Activated CD4-positive, alpha-beta T cell treated with anti-CD3 and anti-CD28 coated beads for 4 hours (primary cell): ENCODE results near the gene TBC1D3D.
"Not testable (repeated sequence)": the region's sequence is repeated elsewhere in the genome, so short reads cannot be mapped to it uniquely, and the experiment has no call there.

Experiments
- DNase-seq, 2 donors: peaks; one replicate each; pipeline ENCODE4 v3.0.0-alpha.2; 2020

The TBC1D3D gene

DNA sequence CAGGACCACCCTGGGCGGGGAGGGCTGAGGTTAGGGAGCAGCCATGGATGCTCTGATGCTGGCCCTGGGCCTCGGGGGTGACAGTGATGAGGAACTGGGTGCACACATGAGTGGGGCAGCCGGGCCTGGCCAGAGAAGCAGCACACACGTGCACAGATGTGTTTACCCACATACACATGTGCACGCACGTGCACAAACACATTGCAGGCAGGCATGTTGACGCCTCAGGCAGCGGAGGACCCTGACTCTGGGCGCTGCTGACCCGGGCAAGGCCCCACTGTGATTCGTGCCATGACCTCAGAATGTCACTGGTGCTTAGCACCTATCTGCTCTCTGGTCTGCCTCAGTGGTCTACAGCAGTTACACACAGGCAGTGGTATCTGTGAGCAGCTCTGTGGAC lies at the start of gene TBC1D3D:
Gene TBC1D3D (plus strand): TSS at position 301 of the 400 bp plus-strand sequence. CDS start 1,585 bp downstream, outside the sequence.
- DNase-seq, result not testable (repeated sequence)

- not testable (repeated sequence) for DNase-seq
These were observed 14.8 kb upstream of the TBC1D3D start, which contains the start of gene TBC1D3L for GRCh38 chr17:37988960-37989359. TBC1D3L (minus strand) TSS chr17:37989060; CDS start chr17:37987520, 1,540 bp downstream.
